Measurements from ENCODE around the gene FRMD4B. TPM values are rescaled to one million over a fixed set of nuclear protein-coding genes. Genes with fewer than 3 reads are reported as not detected.

FRMD4B gene
- total and polyA plus RNA-seq, 2 donors (not counting 1 experiment from before 2014, with no cell fraction given) = 0.86 to 1.2 TPM

DNA sequence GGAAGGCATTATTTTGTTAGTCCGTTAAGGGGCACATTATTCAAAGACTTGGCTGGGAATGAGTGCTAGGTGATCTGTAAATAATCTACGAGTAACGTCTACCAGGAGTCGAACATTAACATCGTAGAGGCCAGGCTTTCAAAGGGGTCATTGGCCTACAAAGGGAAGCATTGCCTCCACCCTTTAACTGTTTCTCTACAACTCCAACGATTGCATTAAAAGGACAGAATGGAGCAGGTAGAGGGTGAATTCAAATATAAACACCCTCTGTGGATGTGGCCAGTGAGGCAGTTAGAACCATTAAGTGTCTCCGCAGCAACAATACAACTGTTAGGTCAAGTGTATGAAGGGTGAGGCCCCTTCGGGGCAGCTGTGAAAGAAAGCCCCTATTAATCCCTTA lies 137.5 kb downstream of the FRMD4B start:
- Histone ChIP-seq H3K4me1 (ENCODE audit: control insufficient read depth, extremely low read depth, insufficient read depth, low read length) (no peaks in the 10 kb centered on the region), H3K79me2 (ENCODE audit: control insufficient read depth, insufficient read depth, low read length) (no peaks in the 10 kb centered on the region), H2AFZ (ENCODE audit: low read length) (no peak overlapping the region), H3K4me3 (replicated peaks in 1 of 4; ENCODE audit: control extremely low read depth in 1 of 4, insufficient read depth in 1 of 4, low read depth in 3 of 4, low read length in 4 of 4) (no peak overlapping the region), H3K4me2 (ENCODE audit: extremely low read depth, insufficient read depth, low read length) (no peak overlapping the region), H3K9me3 (ENCODE audit: control insufficient read depth, insufficient read depth, low read depth, low read length) (no peaks in the 10 kb centered on the region), H3K36me3 (ENCODE audit: control insufficient read depth, insufficient read depth, low read length) (no peaks in the 10 kb centered on the region), H4K20me1 (ENCODE audit: control insufficient read depth, extremely low read depth, insufficient read depth, low read length) (no peaks in the 10 kb centered on the region), H3K27ac (ENCODE audit: insufficient read depth, low read length) (no peak overlapping the region), H3K27me3 (ENCODE audit: control insufficient read depth, insufficient read depth, low read length) (peaks cover 4% of the 10 kb centered on the region), H3K9ac (ENCODE audit: insufficient read depth, low read length) (no peak overlapping the region)
- DNase-seq (ENCODE audit: low read depth in 2 of 2) = no peak
- no peak for TF ChIP-seq EZH2 (IDR thresholded peaks at IDR 0.05; ENCODE audit: low read length, missing control alignments)
- TF ChIP-seq, protein P1, sequence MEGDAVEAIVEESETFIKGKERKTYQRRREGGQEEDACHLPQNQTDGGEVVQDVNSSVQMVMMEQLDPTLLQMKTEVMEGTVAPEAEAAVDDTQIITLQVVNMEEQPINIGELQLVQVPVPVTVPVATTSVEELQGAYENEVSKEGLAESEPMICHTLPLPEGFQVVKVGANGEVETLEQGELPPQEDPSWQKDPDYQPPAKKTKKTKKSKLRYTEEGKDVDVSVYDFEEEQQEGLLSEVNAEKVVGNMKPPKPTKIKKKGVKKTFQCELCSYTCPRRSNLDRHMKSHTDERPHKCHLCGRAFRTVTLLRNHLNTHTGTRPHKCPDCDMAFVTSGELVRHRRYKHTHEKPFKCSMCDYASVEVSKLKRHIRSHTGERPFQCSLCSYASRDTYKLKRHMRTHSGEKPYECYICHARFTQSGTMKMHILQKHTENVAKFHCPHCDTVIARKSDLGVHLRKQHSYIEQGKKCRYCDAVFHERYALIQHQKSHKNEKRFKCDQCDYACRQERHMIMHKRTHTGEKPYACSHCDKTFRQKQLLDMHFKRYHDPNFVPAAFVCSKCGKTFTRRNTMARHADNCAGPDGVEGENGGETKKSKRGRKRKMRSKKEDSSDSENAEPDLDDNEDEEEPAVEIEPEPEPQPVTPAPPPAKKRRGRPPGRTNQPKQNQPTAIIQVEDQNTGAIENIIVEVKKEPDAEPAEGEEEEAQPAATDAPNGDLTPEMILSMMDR (conservative IDR thresholded peaks at IDR 0.05 in 1 of 2, IDR thresholded peaks at IDR 0.05 in 1 of 2; ENCODE audit: low read depth in 1 of 2, low read length in 2 of 2) = no peak

DNA sequence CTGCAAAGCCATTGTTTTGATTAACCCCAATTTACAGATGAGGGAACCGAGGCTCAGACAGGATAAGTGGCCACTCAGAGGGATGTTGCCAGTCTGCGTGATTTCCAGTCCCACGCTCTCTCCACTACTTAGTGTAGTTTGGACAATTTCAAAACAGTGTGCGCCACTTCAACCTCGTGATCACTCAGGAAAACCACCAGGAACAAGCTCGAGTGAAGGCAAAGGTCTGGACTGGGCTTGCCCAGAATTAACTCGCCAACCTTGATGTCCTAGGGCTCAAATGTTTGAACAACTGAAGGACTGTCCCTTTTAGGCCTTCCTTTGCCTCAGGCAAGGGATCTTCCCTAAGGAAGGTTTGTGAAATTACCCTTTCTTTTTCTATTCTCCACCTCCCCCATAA lies 139.3 kb downstream of the FRMD4B start:
- DNase-seq (ENCODE audit: low read depth in 2 of 2) = no peak

DNA sequence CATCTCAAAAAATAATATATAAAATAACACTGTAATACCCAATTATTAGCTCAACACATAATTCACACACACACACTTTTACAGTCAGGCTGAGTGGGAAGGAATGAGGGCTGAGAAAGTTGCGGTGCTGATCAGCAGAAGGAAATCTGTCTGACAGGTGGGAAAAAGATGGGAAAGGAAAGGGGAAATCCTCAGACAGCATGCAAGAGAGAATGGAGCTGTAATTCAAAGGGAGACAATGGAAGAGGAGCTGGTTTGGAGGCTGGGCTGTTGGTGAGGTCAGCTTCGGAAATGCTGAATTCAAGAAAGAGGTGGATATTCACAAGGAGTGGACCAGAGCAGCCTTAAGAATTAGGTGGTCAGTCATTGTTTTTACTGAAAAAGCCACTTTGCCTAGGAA lies 141.8 kb downstream of the FRMD4B start:
- H3K79me2 ChIP-seq (ENCODE audit: control insufficient read depth, insufficient read depth, low read length) = no peaks in the 10 kb centered on the region
- no peak for DNase-seq (ENCODE audit: low read depth in 2 of 2)
- no peak overlapping the region for H2AFZ ChIP-seq (ENCODE audit: low read length)
- H3K4me1 ChIP-seq (ENCODE audit: control insufficient read depth, extremely low read depth, insufficient read depth, low read length) = peaks cover 2% of the 10 kb centered on the region
- no peaks in the 10 kb centered on the region for H3K9me3 ChIP-seq (ENCODE audit: control insufficient read depth, insufficient read depth, low read depth, low read length)
- H3K4me2 ChIP-seq (ENCODE audit: extremely low read depth, insufficient read depth, low read length) = no peak overlapping the region
- H3K27ac ChIP-seq (ENCODE audit: insufficient read depth, low read length) = no peak overlapping the region
- H3K4me3 ChIP-seq (replicated peaks in 1 of 4; ENCODE audit: control extremely low read depth in 1 of 4, insufficient read depth in 1 of 4, low read depth in 3 of 4, low read length in 4 of 4) = no peak overlapping the region
- H3K9ac ChIP-seq (ENCODE audit: insufficient read depth, low read length) = no peak overlapping the region
- H4K20me1 ChIP-seq (ENCODE audit: control insufficient read depth, extremely low read depth, insufficient read depth, low read length) = no peaks in the 10 kb centered on the region
- no peaks in the 10 kb centered on the region for H3K36me3 ChIP-seq (ENCODE audit: control insufficient read depth, insufficient read depth, low read length)
- TF ChIP-seq EZH2 (IDR thresholded peaks at IDR 0.05; ENCODE audit: low read length, missing control alignments) = no peak
- TF ChIP-seq, protein P1 (conservative IDR thresholded peaks at IDR 0.05 in 1 of 2, IDR thresholded peaks at IDR 0.05 in 1 of 2; ENCODE audit: low read depth in 1 of 2, low read length in 2 of 2) = no peak
- peaks cover 6% of the 10 kb centered on the region for H3K27me3 ChIP-seq (ENCODE audit: control insufficient read depth, insufficient read depth, low read length)

More for the DNA sequence above, 139.3 kb downstream of the FRMD4B start:
- H4K20me1 ChIP-seq (ENCODE audit: control insufficient read depth, extremely low read depth, insufficient read depth, low read length) = no peaks in the 10 kb centered on the region
- no peak overlapping the region for H2AFZ ChIP-seq (ENCODE audit: low read length)
- H3K9me3 ChIP-seq (ENCODE audit: control insufficient read depth, insufficient read depth, low read depth, low read length) = no peaks in the 10 kb centered on the region
- no peak overlapping the region for H3K4me3 ChIP-seq (replicated peaks in 1 of 4; ENCODE audit: control extremely low read depth in 1 of 4, insufficient read depth in 1 of 4, low read depth in 3 of 4, low read length in 4 of 4)
- H3K27me3 ChIP-seq (ENCODE audit: control insufficient read depth, insufficient read depth, low read length) = peaks cover 6% of the 10 kb centered on the region
- H3K27ac ChIP-seq (ENCODE audit: insufficient read depth, low read length) = no peak overlapping the region
- no peaks in the 10 kb centered on the region for H3K36me3 ChIP-seq (ENCODE audit: control insufficient read depth, insufficient read depth, low read length)
- no peak overlapping the region for H3K9ac ChIP-seq (ENCODE audit: insufficient read depth, low read length)
- TF ChIP-seq, protein P1 (conservative IDR thresholded peaks at IDR 0.05 in 1 of 2, IDR thresholded peaks at IDR 0.05 in 1 of 2; ENCODE audit: low read depth in 1 of 2, low read length in 2 of 2) = no peak
- TF ChIP-seq EZH2 (IDR thresholded peaks at IDR 0.05; ENCODE audit: low read length, missing control alignments) = no peak
- H3K4me2 ChIP-seq (ENCODE audit: extremely low read depth, insufficient read depth, low read length) = no peak overlapping the region
- peaks cover 2% of the 10 kb centered on the region for H3K4me1 ChIP-seq (ENCODE audit: control insufficient read depth, extremely low read depth, insufficient read depth, low read length)
- no peaks in the 10 kb centered on the region for H3K79me2 ChIP-seq (ENCODE audit: control insufficient read depth, insufficient read depth, low read length)
